HG02610 (cell line): ENCODE data around the gene TMEM221.
A peak's percentile ranks its signal among the peaks of the same experiment; 100 is the strongest.

ENCODE experiments used
- ATAC-seq: cut with Tn5 transposase; IDR thresholded peaks from one replicate; pipeline ENCODE4 v1.9.1; 2021; ENCODE audit warnings: mild to moderate bottlenecking, moderate library complexity; ENCODE audit not compliant: unreplicated experiment

TMEM221 gene

GRCh38 chr19:17473041-17473440 is 24.6 kb upstream of the TMEM221 start:
- ATAC-seq: no peak

DNA sequence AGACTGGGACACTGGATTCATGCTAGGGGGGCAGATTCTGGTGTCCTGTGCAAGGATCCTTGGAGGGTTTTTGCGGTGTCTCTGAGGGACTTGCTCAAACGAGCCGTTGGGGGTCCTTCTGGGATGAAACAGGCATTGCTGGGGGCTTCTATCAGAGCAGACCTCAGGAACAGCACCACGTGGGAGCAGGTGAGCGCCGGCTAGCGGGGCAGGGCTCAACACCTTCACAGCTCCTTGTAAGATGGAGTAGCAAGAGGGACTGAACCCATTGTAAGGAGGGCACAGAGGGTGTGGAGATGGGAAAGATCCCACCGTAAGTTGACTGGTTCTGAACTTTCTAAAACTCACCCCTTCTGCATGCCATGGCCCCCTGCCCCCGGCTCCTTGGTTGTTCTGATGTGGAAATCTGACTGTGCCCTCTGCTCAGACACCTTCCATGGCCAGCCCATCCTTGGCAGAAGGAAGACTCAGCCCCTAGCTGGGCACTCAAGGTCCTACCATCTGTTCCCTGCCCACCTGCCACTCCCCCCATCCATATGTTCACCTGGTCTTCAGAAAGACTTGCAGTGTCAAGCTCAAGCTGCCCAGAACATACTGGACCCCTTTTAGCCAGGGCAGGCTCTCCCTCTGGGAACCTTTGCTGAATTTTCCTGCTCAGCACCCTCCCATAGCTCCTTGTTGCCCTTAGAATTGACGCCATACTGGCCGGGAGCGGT is 23.1 kb upstream of the TMEM221 start:
- no peak for ATAC-seq

- peak; percentile 80 for ATAC-seq
These were observed 21.8 kb upstream of the TMEM221 start, which contains the start of gene SLC27A1 for GRCh38 chr19:17470068-17470841. SLC27A1 (plus strand) TSS chr19:17470524; CDS start chr19:17470541, 17 bp downstream.

- peak; percentile 52 for ATAC-seq
These were observed 21.1 kb upstream of the TMEM221 start for GRCh38 chr19:17469481-17470067.

DNA sequence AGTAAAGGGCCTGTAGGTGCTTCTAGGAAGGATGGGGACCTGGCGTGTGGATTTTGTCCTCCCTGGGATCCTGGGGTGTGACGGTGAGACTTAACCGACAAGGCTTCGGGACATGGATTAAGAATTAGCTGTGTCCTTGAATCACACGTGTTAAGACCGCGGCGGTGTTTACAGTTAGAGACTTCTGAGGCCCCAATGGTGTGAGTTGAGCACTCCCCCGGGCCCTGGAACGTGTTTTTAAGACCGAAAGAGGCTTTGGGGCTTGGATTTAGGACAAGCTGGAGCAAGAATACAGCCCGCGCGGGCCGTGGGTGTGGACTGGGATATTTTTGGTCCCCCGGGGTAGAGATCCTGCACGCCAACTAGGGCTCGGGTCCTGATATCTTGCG is 20.6 kb upstream of the TMEM221 start:
- ATAC-seq: no peak

- ATAC-seq: no peak
These were observed 20.0 kb upstream of the TMEM221 start for GRCh38 chr19:17468302-17469091.

GRCh38 chr19:17467471-17468301 is 19.2 kb upstream of the TMEM221 start:
- no peak for ATAC-seq

DNA sequence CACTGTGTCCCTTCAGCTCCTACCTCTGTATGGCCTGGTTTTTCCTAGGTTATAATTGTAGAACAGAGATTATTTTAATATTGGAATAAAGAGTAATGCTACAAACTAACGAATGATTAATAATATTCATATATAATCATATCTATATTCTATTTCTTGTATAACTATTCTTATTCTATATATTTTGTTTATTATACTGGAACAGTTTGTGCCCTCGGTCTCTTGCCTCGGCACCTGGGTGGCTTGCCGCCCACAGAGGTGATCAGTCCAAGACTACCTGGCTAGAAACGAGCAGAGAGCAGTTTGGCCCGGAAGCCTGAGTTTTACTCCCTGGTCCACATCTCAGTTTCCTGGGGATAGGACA is 18.0 kb upstream of the TMEM221 start:
- ATAC-seq: no peak

DNA sequence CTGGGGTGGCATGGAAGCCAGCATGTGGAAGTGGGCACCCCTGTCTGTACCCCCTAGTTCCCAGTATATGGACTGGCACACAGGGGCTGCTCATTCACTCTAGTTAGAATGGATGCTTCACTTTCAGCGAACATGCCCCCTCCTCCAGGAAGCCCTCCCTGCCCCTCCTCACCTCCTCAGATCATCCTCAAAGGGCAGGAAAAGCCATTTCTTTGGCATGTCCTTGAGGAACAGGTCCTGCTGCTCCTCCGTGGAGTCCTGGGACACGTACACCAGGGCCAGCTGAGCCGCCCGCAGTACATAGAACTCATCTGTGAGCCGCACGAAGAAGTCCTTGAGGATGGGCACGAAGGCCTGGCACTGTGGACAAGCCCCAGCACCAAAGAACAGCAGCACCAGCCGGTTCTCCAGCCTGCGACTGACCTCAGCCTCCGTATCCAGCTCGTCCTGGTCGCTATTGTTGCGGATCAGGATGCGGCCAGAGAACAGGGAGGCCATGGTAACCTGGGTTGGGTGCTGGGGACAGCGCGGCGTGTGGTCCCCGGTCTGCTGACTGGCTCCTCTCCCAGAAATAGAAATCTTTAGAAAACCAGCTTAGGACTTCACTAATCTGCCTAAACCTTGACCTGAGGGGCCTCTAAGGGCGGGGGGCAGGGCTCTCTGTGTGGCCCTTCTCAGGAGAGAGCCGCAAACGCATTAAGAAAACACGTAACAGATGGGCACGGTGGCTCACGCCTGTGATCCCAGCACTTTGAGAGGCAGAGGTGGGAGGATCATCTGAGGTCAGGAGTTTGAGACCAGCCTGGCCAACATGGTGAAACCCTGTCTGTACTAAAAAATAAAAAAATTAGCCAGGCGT is 12.1 kb upstream of the TMEM221 start, which contains the start of gene NXNL1:
Gene NXNL1, minus strand, starts transcription at position 555 of the 859 bp plus-strand sequence. Its CDS starts 57 bp downstream, at position 498.
- no peak for ATAC-seq

GRCh38 chr19:17458970-17459369 is 10.5 kb upstream of the TMEM221 start:
- ATAC-seq: no peak

DNA sequence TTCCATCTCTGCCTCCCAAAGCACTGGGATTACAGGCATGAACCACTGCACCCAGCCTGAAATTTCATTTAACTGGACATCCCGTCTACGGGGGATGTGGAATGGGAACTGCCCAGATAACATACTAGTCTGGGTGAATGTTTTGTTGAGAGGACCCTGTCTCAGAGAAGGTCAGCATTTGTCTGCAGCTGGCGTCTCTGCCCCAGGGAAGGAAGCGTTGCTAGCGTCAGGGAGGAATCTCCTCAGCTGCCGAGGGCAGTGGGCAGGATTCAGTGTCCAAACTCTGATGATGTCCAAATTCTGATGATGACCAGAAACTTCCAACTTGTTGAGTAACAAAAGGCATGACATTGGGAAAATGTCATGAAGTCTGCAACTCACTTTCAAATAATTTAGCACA is 9.1 kb upstream of the TMEM221 start:
- ATAC-seq: no peak

- no peak for ATAC-seq
These were observed 7.7 kb upstream of the TMEM221 start for GRCh38 chr19:17456127-17456526.

GRCh38 chr19:17455308-17456123 is 7.0 kb upstream of the TMEM221 start:
- no peak for ATAC-seq

GRCh38 chr19:17454576-17455071 is 6.2 kb upstream of the TMEM221 start:
- ATAC-seq: no peak

DNA sequence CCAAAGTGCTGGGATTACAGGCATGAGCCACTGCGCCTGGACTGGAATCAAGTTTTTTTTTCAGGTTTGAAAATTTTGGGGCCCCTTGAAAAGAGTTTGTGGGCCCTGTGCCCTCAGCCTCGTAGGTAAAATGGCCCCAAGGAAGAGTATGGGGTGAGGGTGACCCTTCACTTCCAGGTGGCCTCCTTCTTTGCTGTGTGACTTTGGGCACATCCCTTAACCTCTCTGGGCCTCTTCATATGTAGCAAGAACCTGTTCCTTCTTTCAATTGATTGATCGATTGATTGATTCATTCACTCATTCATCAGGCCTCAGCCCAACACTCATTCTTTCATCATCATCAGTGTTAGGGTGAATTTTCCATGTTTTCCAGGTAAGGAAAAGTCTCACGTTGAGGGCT is 3.4 kb upstream of the TMEM221 start:
- ATAC-seq: no peak

DNA sequence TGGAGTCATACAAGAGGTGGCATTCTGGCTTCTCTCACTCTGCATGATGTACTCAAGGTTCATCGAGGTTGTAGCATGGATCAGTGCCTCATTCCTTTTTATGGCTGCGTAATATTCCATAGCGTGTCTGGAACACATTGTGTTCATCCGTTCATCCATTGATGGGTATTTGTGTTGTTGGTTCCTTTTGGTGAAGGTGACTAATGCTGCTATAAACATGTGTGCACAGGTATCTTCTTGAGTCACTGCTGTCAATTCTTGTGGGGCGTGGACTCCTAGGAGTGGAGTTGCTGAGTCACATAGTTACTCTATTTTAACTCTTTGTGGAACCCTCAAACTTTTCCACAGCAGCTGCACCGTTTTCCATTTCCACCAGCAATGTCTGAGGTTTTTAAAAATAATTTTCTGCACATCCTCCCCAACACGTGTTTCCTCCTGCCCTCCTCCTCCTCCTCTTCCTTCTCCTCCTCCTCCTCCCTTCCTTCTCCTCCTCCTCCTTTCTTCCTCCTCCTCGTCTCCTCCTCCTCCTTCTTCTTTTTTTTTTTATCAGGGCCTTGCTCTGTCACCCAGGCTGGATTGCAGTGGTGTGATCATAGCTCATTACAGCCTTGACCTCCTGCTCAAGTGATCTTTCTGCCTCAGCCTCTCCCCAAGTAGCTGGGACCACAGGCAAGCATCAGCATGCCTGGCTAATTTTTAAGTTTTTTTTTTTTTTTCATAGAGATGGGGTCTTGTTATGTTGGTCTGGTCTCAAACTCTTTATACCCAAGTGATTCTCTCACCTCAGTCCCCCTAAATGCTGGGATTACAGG is 2.0 kb upstream of the TMEM221 start:
- peak; percentile 42 for ATAC-seq

DNA sequence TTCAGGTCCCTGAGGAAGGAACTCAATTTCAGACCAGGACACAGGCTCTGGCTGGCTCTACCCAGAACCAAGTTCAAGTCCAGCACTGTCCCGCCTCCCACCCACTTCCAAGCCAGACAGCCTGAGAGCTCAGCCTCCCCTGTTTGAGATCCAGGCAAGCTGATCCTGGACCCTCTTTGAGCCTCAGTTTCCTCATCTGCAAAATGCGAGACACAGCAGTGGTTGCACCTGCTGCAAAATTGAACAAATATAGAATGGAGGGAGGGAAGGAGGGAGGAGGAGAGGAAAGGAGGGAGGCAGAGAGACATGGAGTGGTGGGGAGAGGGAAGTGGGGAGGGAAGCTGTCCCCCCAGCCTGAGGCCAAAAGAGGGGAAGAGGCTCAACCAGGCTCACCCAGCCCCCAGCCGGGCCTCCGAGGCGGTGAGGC is 751 bp downstream of the TMEM221 start:
- no peak for ATAC-seq
